Measurements from ENCODE around the gene OR6M1. TPM values are rescaled to one million over a fixed set of nuclear protein-coding genes. Genes with fewer than 3 reads are reported as not detected.

OR6M1 gene
- total RNA-seq, 2 experiments from 2014 or later = not detected

DNA sequence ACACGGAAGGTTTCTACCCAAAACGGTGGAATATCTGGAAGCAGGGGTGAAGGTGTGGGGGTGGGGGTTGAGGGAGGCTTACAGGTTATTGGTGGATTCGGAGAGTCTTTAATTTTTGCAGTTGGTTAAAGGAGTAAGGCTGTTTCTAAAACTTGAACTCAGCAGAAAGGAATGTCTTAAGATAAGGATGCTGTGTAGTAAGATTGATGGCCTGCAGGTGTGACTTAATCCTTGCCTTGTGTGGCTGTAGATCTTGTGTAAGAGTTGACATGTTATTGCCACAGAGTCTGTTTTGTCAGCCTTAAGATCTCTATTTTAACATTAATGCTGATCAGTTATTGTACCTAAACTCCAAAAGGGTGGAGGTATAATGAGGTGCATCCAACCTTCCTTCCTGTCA is 16.4 kb upstream of the OR6M1 start:
- H3K36me3 Mint-ChIP-seq (ENCODE audit: low read depth) = no peaks in the 10 kb centered on the region
- ATAC-seq = no peak
- intact Hi-C loops (cut with micrococcal nuclease) = no loop called here
- H3K27ac Mint-ChIP-seq = no peak overlapping the region
- H3K4me3 Mint-ChIP-seq = no peak overlapping the region
- ChIA-PET CTCF (no interaction called here), POLR2A (no interaction called here)
- peaks cover 6% of the 10 kb centered on the region for H3K27me3 Mint-ChIP-seq
- H3K9me3 Mint-ChIP-seq = no peaks in the 10 kb centered on the region
- TF ChIP-seq, protein P1, sequence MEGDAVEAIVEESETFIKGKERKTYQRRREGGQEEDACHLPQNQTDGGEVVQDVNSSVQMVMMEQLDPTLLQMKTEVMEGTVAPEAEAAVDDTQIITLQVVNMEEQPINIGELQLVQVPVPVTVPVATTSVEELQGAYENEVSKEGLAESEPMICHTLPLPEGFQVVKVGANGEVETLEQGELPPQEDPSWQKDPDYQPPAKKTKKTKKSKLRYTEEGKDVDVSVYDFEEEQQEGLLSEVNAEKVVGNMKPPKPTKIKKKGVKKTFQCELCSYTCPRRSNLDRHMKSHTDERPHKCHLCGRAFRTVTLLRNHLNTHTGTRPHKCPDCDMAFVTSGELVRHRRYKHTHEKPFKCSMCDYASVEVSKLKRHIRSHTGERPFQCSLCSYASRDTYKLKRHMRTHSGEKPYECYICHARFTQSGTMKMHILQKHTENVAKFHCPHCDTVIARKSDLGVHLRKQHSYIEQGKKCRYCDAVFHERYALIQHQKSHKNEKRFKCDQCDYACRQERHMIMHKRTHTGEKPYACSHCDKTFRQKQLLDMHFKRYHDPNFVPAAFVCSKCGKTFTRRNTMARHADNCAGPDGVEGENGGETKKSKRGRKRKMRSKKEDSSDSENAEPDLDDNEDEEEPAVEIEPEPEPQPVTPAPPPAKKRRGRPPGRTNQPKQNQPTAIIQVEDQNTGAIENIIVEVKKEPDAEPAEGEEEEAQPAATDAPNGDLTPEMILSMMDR (IDR thresholded peaks at IDR 0.05) = no peak
- no peaks in the 10 kb centered on the region for H3K4me1 Mint-ChIP-seq (ENCODE audit: low read depth)
- DNase-seq = no peak

DNA sequence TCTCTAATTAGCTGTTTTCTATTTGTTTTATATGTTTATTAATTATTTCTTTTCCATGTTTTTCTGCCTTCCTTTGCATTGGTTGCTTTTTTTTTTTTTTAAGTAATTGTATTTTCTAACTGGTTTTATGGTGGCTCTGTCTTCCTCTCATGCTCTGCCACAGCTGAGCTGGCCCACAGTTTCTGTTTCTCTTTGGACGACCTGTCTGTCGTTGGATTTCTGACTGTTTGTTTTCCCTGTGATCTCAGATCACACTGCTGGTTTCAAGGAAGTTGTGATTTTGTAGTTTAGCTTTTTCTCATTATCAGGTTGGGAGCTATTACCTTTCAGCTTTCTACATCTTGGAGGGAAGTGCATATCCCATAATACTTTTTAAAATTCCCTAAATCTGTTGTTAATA is 15.9 kb upstream of the OR6M1 start:
- no peak overlapping the region for H3K4me3 Mint-ChIP-seq
- intact Hi-C loops (cut with micrococcal nuclease) = no loop called here
- POLR2A ChIA-PET = no interaction called here
- DNase-seq (no peak), ATAC-seq (no peak)
- CTCF ChIA-PET = no interaction called here
- H3K4me1 Mint-ChIP-seq (ENCODE audit: low read depth) = no peaks in the 10 kb centered on the region
- no peak overlapping the region for H3K27ac Mint-ChIP-seq
- no peaks in the 10 kb centered on the region for H3K36me3 Mint-ChIP-seq (ENCODE audit: low read depth)
- peaks cover 5% of the 10 kb centered on the region for H3K27me3 Mint-ChIP-seq
- TF ChIP-seq, protein P1 (IDR thresholded peaks at IDR 0.05) = no peak
- H3K9me3 Mint-ChIP-seq = no peaks in the 10 kb centered on the region

DNA sequence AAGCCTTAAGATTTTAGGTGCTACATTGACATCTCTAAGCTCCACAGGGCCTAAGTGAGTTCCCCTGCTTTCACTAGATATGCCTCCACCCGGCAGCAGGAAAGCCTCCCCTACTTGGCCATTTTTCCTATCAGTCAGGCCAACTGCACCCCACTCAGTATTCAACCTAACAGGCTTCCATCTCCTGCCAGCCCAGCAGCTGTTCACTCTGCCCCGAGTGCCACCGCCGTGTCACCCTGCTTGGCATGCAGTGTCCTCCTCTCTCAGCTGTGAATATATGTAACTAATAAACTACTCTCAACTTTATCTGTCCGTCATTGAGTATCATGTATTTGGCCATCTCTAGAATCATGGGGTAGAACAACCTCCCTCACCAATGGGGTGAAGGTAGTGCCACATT is 9.0 kb upstream of the OR6M1 start:
- Mint-ChIP-seq H3K4me3 (no peak overlapping the region), H3K9me3 (no peaks in the 10 kb centered on the region), H3K27me3 (peaks cover 7% of the 10 kb centered on the region), H3K36me3 (ENCODE audit: low read depth) (no peaks in the 10 kb centered on the region), H3K27ac (no peak overlapping the region), H3K4me1 (ENCODE audit: low read depth) (no peaks in the 10 kb centered on the region)
- DNase-seq (no peak), ATAC-seq (no peak)
- POLR2A ChIA-PET = no interaction called here
- intact Hi-C loops (cut with micrococcal nuclease) = no loop called here
- CTCF ChIA-PET = no interaction called here
- TF ChIP-seq, protein P1 (IDR thresholded peaks at IDR 0.05) = no peak

DNA sequence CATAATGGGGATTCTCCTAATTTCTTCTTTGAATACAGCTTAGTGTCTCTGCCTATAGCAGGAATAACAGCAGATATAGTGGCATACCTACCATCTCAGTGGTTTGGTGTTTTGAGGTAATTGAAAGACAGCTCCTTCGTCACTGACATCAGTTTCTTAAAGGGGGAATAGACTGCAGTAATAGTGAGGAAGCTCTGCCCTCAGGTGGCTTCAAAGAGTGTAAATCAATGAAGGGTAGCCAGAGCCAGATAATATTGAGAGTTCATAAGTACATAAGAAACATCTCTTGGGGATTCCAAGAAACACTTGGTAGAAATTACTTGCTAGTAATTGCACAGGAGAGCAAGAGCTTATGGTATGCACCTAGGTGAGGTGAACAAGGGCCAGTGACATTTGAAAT is 4.4 kb downstream of the OR6M1 start:
- CTCF ChIA-PET = no interaction called here

DNA sequence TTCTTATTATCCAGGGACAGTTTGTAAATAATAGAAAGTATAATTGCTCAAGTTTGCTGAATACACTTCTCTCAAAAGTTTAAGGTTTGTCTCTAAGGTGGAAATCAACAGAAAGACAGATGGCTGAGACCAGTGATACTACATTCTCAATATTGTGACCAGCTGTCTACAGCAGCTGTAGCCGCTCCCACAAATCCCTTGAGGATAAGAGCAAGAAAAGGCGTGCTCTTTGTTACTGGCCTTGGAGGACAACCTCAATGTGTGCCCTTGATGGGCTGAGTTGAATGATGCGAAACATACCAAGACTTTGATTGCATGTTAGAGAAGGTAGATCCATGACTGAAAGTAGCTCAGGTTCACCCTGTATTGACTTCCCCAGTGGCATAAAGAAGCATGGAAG is 6.1 kb downstream of the OR6M1 start:
- no peak overlapping the region for H3K27ac Mint-ChIP-seq
- no peaks in the 10 kb centered on the region for H3K4me1 Mint-ChIP-seq (ENCODE audit: low read depth)
- ATAC-seq (no peak), DNase-seq (no peak)
- TF ChIP-seq, protein P1 (IDR thresholded peaks at IDR 0.05) = no peak
- H3K4me3 Mint-ChIP-seq = no peak overlapping the region
- H3K9me3 Mint-ChIP-seq = no peaks in the 10 kb centered on the region
- POLR2A ChIA-PET = no interaction called here
- CTCF ChIA-PET = no interaction called here
- intact Hi-C loops (cut with micrococcal nuclease) = no loop called here
- peaks cover 5% of the 10 kb centered on the region for H3K27me3 Mint-ChIP-seq
- no peaks in the 10 kb centered on the region for H3K36me3 Mint-ChIP-seq (ENCODE audit: low read depth)

More for the DNA sequence above, 4.4 kb downstream of the OR6M1 start:
- H3K27me3 Mint-ChIP-seq = peaks cover 3% of the 10 kb centered on the region
- no peaks in the 10 kb centered on the region for H3K36me3 Mint-ChIP-seq (ENCODE audit: low read depth)
- intact Hi-C loops (cut with micrococcal nuclease) = no loop called here
- DNase-seq (no peak), ATAC-seq (no peak)
- H3K9me3 Mint-ChIP-seq = no peaks in the 10 kb centered on the region
- POLR2A ChIA-PET = no interaction called here
- H3K4me3 Mint-ChIP-seq = no peak overlapping the region
- no peaks in the 10 kb centered on the region for H3K4me1 Mint-ChIP-seq (ENCODE audit: low read depth)
- no peak overlapping the region for H3K27ac Mint-ChIP-seq
- TF ChIP-seq, protein P1 (IDR thresholded peaks at IDR 0.05) = no peak

Measured in activated CD8-positive, alpha-beta T cell treated with anti-CD3 and anti-CD28 coated beads for 36 hours (primary cell).